Measurements from ENCODE around the gene PTPN6.

Gene PTPN6

GRCh38 chr12:7009512-7009911 lies 58.4 kb downstream of the PTPN6 start:
- DNase-seq (ENCODE audit: low read depth) = no peak

Measured in stimulated activated CD8-positive, alpha-beta memory T cell treated with anti-CD3 and anti-CD28 coated beads, Interleukin-15, amount 100 ng/mL, for 24 hours (primary cell).